GM18499 (cell line): Measurements from ENCODE around the gene TRIM40.

Experiments
- ATAC-seq: cut with Tn5 transposase; IDR thresholded peaks from one replicate; pipeline ENCODE4 v1.9.1; 2021; ENCODE audit warnings: moderate number of reproducible peaks; ENCODE audit not compliant: insufficient read depth, unreplicated experiment

Gene TRIM40

DNA sequence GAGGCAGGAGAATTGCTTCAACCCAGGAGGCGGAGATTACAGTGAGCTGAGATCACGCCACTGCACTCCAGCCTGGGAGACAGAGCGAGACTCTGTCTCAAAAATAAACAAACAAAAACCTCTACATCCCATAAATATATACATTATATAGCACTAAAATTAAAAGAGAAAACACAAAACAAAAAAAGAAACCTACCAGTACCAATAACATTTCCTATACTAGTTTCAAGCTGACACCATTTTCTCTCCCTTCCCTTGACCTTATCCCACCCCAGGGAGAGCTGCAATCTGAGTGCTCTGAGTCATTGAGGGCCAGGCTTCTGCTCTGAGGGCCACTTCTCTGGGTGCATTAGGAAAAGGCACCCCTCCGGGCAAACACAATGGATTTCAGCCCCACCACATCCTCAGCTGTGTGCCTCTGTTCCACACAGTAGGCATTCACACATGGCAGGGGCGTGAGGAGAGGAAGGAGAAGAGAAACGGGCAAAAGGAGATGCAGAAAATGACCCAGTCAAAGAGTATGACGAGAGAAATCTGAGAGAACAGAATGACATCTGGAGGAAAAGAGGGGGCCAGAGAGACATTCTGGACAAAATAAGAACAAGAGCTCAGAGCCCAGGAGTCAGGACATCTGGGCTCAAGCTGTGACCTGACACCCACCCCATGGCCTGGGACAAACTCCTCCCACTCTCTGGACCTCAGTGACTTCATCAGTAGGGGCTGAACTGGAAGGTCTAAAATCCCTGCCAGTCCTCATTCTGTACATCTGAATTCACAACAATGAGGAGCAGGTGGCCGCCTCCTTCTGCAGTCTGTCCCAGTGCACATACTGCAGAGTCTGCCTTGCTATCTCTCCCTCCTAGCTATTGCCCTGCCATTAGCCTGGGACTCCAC is 59.1 kb downstream of the TRIM40 start:
- no peak for ATAC-seq

DNA sequence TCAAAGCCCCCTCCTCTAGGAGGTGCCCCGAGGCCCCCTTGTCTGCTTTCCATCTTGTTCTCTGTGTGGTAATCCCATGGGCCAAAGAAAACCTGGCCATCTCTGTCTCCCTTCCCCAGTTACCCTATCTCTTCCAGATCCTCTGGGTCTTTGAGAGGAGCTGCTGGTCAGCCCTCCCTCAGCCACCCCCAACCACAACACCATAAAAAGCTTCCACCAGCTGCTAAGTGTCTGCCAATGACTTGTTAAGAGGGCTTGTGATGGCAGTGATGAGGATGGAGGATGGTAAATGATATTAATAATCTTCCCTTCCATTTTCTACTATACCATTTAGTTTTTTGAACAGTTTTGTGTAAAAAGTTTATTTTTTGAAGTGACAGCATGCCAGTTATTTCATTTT is 60.0 kb downstream of the TRIM40 start:
- ATAC-seq, result no peak

DNA sequence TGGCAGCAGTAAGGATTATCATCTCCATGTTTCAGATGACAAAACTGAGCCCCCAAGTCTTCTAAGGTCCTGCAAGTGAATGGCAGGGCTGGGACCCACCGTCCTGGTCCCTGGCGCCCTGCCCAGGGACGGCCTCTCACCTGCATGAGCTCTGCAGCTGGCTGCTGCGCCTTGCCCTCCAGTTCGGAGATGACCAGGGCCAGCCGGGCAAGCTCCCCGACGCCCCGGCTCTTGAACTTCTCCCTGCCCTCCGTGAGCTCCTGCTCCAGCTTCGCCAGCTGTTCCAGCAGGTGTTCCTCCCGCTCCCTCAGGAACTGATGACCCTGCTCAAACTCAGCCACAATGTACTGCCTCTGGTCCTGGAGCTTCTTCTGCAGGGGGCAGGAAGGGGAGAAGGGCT is 60.4 kb downstream of the TRIM40 start:
- no peak for ATAC-seq
